Hepatocyte (in vitro differentiated cells): ENCODE measurements around the gene KRT80.

Experiments
- CTCF ChIP-seq: fragments of 200-600 bp; sonication (generic); IDR thresholded peaks from 2 replicates; pipeline ENCODE4 v1.5.1; 2016; ENCODE audit warnings: antibody characterized with exemption, mild to moderate bottlenecking; ENCODE audit not compliant: poor library complexity
- EZH2 ChIP-seq: fragments of 200-600 bp; sonication (generic); IDR thresholded peaks from 2 replicates; pipeline ENCODE4 v1.6.1; 2016; ENCODE audit warnings: antibody characterized with exemption, mild to moderate bottlenecking, borderline replicate concordance
- EZH2phosphoT487 ChIP-seq: fragments of 200-600 bp; sonication (generic); IDR thresholded peaks from one replicate; pipeline ENCODE4 v1.6.1; 2018; ENCODE audit warnings: antibody characterized with exemption, mild to moderate bottlenecking, low read depth, moderate library complexity; ENCODE audit not compliant: unreplicated experiment, severe bottlenecking

GRCh38 chr12:52218001-52218400, 26.2 kb upstream of the KRT80 start:
- TF ChIP-seq EZH2phosphoT487, result no peak
- no peak for TF ChIP-seq CTCF
- no peak for TF ChIP-seq EZH2
